ENCODE results near the gene KRTAP2-2.

KRTAP2-2 gene

DNA sequence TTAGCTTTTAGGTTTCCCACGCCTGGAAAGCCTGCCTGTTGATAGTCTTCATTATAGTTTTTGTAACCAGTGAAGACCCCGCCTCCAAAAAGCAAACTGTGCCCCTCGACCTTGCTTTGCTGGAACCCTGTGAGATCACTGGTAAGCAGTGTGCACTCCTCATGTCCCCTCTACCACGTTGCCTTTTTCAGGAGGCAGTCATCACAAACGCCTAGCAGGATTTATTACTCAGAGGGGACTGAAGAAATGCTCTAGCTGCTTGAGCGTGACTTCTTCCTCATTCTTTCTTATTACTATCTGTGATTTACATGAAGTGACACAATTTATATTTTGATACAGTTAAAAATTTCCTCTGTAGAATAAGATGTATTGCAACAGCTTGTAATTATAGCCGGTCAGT, 39.6 kb downstream of the KRTAP2-2 start:
- no peak for TF ChIP-seq YY1 (IDR thresholded peaks at IDR 0.05; ENCODE audit: insufficient read depth, insufficient read length)
- TF ChIP-seq ZNF274 (IDR thresholded peaks at IDR 0.05; ENCODE audit: low read depth, low read length) = no peak
- TF ChIP-seq SUZ12 (IDR thresholded peaks at IDR 0.05; ENCODE audit: extremely low read depth, insufficient read depth, insufficient read length) = no peak
- H3K9me3 ChIP-seq (ENCODE audit: insufficient read depth, low read length) = no peaks in the 10 kb centered on the region
- no peaks in the 10 kb centered on the region for H3K36me3 ChIP-seq (ENCODE audit: insufficient read depth, insufficient read length, low read length)
- H3K9ac ChIP-seq (ENCODE audit: insufficient read length, low read depth) = no peak overlapping the region
- no peak for DNase-seq (ENCODE audit: low read depth, low spot score)
- no peak overlapping the region for H3K4me3 ChIP-seq (ENCODE audit: insufficient read length, low read depth)
- no peaks in the 10 kb centered on the region for H3K4me1 ChIP-seq (ENCODE audit: insufficient read depth, insufficient read length)
- no peaks in the 10 kb centered on the region for H3K27me3 ChIP-seq (ENCODE audit: insufficient read depth, insufficient read length)

DNA sequence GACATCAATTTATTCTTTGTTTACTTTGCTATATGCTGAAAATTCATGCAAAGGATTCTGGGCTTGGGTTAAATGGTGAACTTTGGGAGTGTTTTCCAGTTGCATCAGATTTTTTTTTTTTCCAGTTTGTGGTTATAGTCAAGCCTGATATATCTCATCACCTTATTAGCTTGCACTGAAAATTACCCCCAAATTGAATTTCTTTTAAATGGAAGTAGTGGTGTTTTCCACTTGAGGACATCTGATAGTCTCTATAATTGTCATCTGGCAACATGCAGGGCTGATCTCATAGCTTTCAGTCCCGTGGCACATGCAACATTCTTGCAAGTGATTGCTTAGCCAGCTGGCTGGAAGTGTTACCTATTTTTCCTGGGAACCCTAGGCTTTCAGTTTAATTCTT, 41.4 kb downstream of the KRTAP2-2 start:
- TF ChIP-seq ZNF274 (IDR thresholded peaks at IDR 0.05; ENCODE audit: low read depth, low read length) = no peak
- TF ChIP-seq YY1 (IDR thresholded peaks at IDR 0.05; ENCODE audit: insufficient read depth, insufficient read length) = no peak
- no peak for TF ChIP-seq SUZ12 (IDR thresholded peaks at IDR 0.05; ENCODE audit: extremely low read depth, insufficient read depth, insufficient read length)
- Histone ChIP-seq H3K36me3 (ENCODE audit: insufficient read depth, insufficient read length, low read length) (no peaks in the 10 kb centered on the region), H3K4me1 (ENCODE audit: insufficient read depth, insufficient read length) (peaks cover 3% of the 10 kb centered on the region), H3K9me3 (ENCODE audit: insufficient read depth, low read length) (no peaks in the 10 kb centered on the region), H3K27me3 (ENCODE audit: insufficient read depth, insufficient read length) (no peaks in the 10 kb centered on the region), H3K9ac (ENCODE audit: insufficient read length, low read depth) (no peak overlapping the region), H3K4me3 (ENCODE audit: insufficient read length, low read depth) (no peak overlapping the region)
- no peak for DNase-seq (ENCODE audit: low read depth, low spot score)

DNA sequence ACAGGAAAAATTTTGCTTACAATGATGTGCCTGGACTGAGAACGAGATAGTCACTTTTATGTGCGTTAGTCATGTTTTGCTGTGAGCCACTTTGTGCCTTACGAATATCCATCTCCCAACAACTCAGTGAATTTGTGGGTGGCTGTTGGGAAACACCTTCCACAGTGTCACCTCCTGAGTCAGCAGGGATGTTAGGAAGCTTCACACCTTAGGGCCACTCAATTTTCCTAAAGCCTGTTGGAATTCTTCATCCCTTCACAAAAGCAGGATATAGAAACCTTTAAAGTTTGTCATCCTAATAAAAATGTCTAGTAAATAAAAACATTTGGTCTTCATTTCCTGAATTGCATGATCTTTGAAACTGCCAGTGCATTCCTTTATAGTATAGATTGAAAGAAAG, 41.8 kb downstream of the KRTAP2-2 start:
- H3K9me3 ChIP-seq (ENCODE audit: insufficient read depth, low read length) = no peaks in the 10 kb centered on the region
- no peak overlapping the region for H3K9ac ChIP-seq (ENCODE audit: insufficient read length, low read depth)
- DNase-seq (ENCODE audit: low read depth, low spot score) = no peak
- TF ChIP-seq YY1 (IDR thresholded peaks at IDR 0.05; ENCODE audit: insufficient read depth, insufficient read length) (no peak), ZNF274 (IDR thresholded peaks at IDR 0.05; ENCODE audit: low read depth, low read length) (no peak), SUZ12 (IDR thresholded peaks at IDR 0.05; ENCODE audit: extremely low read depth, insufficient read depth, insufficient read length) (no peak)
- no peaks in the 10 kb centered on the region for H3K27me3 ChIP-seq (ENCODE audit: insufficient read depth, insufficient read length)
- no peaks in the 10 kb centered on the region for H3K36me3 ChIP-seq (ENCODE audit: insufficient read depth, insufficient read length, low read length)
- peaks cover 4% of the 10 kb centered on the region for H3K4me1 ChIP-seq (ENCODE audit: insufficient read depth, insufficient read length)
- H3K4me3 ChIP-seq (ENCODE audit: insufficient read length, low read depth) = no peak overlapping the region

DNA sequence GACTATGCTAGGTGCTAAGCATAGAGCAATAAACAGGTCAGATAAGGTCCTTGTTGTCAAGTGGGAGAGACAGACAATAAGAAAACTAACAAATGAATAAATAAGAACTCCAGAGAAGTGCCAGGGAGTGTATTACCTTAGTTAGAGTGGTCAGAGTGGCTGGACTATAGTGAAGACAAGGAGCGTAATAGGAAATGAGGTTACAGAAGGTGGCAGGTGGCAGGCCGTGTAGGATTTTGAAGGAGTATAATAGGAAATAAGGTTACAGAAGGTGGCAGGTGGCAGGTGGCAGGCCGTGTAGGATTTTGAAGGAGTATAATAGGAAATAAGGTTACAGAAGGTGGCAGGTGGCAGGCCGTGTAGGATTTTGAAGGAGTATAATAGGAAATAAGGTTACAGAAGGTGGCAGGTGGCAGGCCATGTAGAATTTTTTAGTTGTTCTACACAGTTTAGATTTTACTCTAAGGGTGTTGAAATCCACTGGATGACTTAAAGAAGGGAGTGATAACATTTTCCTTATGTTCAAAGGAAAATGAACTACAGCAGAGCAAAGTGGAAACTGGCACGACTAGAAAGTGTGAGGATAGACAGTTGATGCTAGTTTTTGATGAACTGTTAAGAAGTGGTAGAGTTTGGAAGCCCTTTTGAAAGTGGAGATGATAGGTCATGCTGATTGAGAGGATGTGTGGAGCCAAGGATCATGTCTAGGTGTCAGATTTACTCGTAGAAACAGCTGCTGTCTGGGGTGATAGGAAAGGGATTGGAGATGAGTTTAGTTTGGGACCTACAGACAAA, 42.5 kb downstream of the KRTAP2-2 start:
- no peak for DNase-seq (ENCODE audit: low read depth, low spot score)

DNA sequence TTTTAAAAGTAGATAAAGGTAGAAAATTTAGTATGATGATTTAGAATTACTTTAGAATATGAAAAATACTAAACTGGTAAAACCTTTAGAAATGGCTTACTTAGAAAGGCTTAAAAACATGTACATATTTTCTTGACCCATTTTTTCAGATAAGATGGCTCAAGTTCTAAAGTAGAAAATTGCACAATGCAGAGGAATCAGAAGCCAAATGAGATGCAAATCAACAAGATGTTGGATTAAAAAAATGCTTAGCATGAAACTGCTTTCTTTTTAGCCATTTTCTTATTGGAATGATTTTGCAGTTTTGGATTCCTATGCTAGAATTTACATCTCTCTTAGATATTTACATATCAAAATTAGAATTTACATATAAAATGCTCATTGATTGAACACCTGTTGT, 44.6 kb downstream of the KRTAP2-2 start:
- Histone ChIP-seq H3K27me3 (ENCODE audit: insufficient read depth, insufficient read length) (no peaks in the 10 kb centered on the region), H3K9me3 (ENCODE audit: insufficient read depth, low read length) (no peaks in the 10 kb centered on the region), H3K36me3 (ENCODE audit: insufficient read depth, insufficient read length, low read length) (no peaks in the 10 kb centered on the region), H3K4me1 (ENCODE audit: insufficient read depth, insufficient read length) (peaks cover 4% of the 10 kb centered on the region), H3K9ac (ENCODE audit: insufficient read length, low read depth) (no peak overlapping the region), H3K4me3 (ENCODE audit: insufficient read length, low read depth) (no peak overlapping the region)
- DNase-seq (ENCODE audit: low read depth, low spot score) = no peak
- no peak for TF ChIP-seq YY1 (IDR thresholded peaks at IDR 0.05; ENCODE audit: insufficient read depth, insufficient read length)
- no peak for TF ChIP-seq SUZ12 (IDR thresholded peaks at IDR 0.05; ENCODE audit: extremely low read depth, insufficient read depth, insufficient read length)
- no peak for TF ChIP-seq ZNF274 (IDR thresholded peaks at IDR 0.05; ENCODE audit: low read depth, low read length)

More for the DNA sequence above, 42.5 kb downstream of the KRTAP2-2 start:
- Histone ChIP-seq H3K27me3 (ENCODE audit: insufficient read depth, insufficient read length) (no peaks in the 10 kb centered on the region), H3K9ac (ENCODE audit: insufficient read length, low read depth) (no peak overlapping the region), H3K4me1 (ENCODE audit: insufficient read depth, insufficient read length) (peaks cover 4% of the 10 kb centered on the region), H3K36me3 (ENCODE audit: insufficient read depth, insufficient read length, low read length) (no peaks in the 10 kb centered on the region), H3K9me3 (ENCODE audit: insufficient read depth, low read length) (no peaks in the 10 kb centered on the region), H3K4me3 (ENCODE audit: insufficient read length, low read depth) (no peak overlapping the region)
- TF ChIP-seq SUZ12 (IDR thresholded peaks at IDR 0.05; ENCODE audit: extremely low read depth, insufficient read depth, insufficient read length) (no peak), ZNF274 (IDR thresholded peaks at IDR 0.05; ENCODE audit: low read depth, low read length) (no peak), YY1 (IDR thresholded peaks at IDR 0.05; ENCODE audit: insufficient read depth, insufficient read length) (no peak)

DNA sequence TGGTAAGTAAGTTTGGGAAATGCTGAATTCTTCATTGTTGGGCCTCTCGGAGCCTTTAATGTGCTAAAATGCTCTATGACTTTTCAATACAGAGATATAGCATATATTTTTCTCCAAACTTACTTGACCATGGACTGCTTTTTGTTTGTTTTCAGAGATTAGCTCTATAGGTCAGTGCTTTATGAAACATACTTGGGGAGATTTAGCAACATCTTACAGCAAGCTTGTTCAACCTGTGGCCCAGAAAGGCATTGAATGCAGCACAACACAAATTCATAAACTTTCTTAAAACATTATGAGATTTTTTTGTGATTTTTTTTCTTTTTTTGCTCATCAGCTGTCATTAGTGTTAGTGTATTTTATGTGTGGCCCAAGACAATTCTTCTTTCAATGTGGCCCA, 45.1 kb downstream of the KRTAP2-2 start:
- TF ChIP-seq SUZ12 (IDR thresholded peaks at IDR 0.05; ENCODE audit: extremely low read depth, insufficient read depth, insufficient read length) = no peak
- H3K9ac ChIP-seq (ENCODE audit: insufficient read length, low read depth) = no peak overlapping the region
- H3K9me3 ChIP-seq (ENCODE audit: insufficient read depth, low read length) = no peaks in the 10 kb centered on the region
- H3K27me3 ChIP-seq (ENCODE audit: insufficient read depth, insufficient read length) = no peaks in the 10 kb centered on the region
- peaks cover 4% of the 10 kb centered on the region for H3K4me1 ChIP-seq (ENCODE audit: insufficient read depth, insufficient read length)
- no peak for DNase-seq (ENCODE audit: low read depth, low spot score)
- no peak overlapping the region for H3K4me3 ChIP-seq (ENCODE audit: insufficient read length, low read depth)
- H3K36me3 ChIP-seq (ENCODE audit: insufficient read depth, insufficient read length, low read length) = no peaks in the 10 kb centered on the region

DNA sequence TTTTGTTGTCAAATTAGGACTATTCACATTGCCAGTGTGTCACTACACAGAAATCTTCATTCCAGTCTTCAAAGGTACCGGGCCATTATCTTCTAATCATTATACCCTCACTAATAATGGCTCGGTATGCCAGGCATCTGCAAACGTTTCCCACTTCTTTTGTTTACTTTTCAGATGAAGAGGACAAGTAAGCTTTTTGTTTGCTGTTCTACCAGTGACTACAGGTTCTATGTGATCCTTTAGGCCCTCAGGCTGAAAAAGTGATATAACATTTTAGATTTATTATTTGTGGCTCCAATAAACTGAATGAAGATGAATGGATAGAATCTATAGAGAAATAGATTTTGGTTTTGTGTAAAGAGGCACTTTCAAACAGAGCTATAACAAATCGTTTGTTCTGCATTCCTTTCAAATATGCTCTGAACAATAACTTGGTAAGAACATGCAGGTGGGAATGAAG, 45.7 kb downstream of the KRTAP2-2 start:
- TF ChIP-seq ZNF274 (IDR thresholded peaks at IDR 0.05; ENCODE audit: low read depth, low read length) = no peak
- TF ChIP-seq SUZ12 (IDR thresholded peaks at IDR 0.05; ENCODE audit: extremely low read depth, insufficient read depth, insufficient read length) = no peak
- no peak for TF ChIP-seq YY1 (IDR thresholded peaks at IDR 0.05; ENCODE audit: insufficient read depth, insufficient read length)
- peak; percentile 18 for DNase-seq (ENCODE audit: low read depth, low spot score)
- Histone ChIP-seq H3K36me3 (ENCODE audit: insufficient read depth, insufficient read length, low read length) (no peaks in the 10 kb centered on the region), H3K4me1 (ENCODE audit: insufficient read depth, insufficient read length) (peaks cover 4% of the 10 kb centered on the region), H3K9me3 (ENCODE audit: insufficient read depth, low read length) (no peaks in the 10 kb centered on the region), H3K27me3 (ENCODE audit: insufficient read depth, insufficient read length) (no peaks in the 10 kb centered on the region), H3K9ac (ENCODE audit: insufficient read length, low read depth) (no peak overlapping the region), H3K4me3 (ENCODE audit: insufficient read length, low read depth) (no peak overlapping the region)

All from NT2/D1 (cell line).